Measurements from ENCODE around the gene VAV3.

VAV3 gene

DNA sequence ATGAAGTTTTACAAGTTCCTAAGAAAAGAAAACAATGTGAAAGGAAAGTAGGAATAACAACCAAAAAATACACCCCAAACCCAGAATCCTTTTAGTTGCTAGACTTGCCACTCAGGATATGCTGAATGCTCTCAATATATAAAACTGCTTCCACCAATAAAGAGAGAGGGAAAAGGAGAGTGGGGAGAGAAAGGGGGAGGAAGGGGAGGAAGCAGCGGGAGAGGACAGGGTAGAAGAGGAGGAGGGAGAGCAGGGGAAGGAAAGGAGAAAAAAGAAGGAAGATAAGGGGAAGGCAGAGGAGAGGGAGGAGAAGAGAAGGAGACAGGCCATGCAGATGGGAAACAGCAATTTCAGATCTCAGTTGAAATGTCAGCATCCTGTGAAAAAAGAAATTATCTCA, 198.4 kb downstream of the VAV3 start:
- TF ChIP-seq EZH2phosphoT487 (IDR thresholded peaks at IDR 0.05; ENCODE audit: borderline replicate concordance, low read length): no peak
- TF ChIP-seq, protein P1, sequence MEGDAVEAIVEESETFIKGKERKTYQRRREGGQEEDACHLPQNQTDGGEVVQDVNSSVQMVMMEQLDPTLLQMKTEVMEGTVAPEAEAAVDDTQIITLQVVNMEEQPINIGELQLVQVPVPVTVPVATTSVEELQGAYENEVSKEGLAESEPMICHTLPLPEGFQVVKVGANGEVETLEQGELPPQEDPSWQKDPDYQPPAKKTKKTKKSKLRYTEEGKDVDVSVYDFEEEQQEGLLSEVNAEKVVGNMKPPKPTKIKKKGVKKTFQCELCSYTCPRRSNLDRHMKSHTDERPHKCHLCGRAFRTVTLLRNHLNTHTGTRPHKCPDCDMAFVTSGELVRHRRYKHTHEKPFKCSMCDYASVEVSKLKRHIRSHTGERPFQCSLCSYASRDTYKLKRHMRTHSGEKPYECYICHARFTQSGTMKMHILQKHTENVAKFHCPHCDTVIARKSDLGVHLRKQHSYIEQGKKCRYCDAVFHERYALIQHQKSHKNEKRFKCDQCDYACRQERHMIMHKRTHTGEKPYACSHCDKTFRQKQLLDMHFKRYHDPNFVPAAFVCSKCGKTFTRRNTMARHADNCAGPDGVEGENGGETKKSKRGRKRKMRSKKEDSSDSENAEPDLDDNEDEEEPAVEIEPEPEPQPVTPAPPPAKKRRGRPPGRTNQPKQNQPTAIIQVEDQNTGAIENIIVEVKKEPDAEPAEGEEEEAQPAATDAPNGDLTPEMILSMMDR (IDR thresholded peaks at IDR 0.05; ENCODE audit: low read depth, low read length, poor library complexity, severe bottlenecking): no peak
- no peaks in the 10 kb centered on the region for H3K79me2 ChIP-seq (ENCODE audit: control insufficient read depth, low read length)
- no peaks in the 10 kb centered on the region for H3K9me2 ChIP-seq (replicated peaks; ENCODE audit: control insufficient read depth, low read length)
- H3K9me3 ChIP-seq (ENCODE audit: control insufficient read depth, insufficient read depth, low read length): no peaks in the 10 kb centered on the region
- H3K4me3 ChIP-seq (ENCODE audit: low read length): no peak overlapping the region
- no peak overlapping the region for H3K4me2 ChIP-seq (ENCODE audit: low read length)
- peaks cover 9% of the 10 kb centered on the region for H3K4me1 ChIP-seq (ENCODE audit: control insufficient read depth, low read length)
- H3K27ac ChIP-seq (ENCODE audit: low read depth, low read length): no peak overlapping the region
- no peaks in the 10 kb centered on the region for H3F3A ChIP-seq (ENCODE audit: control insufficient read depth, insufficient read depth)
- H3K36me3 ChIP-seq (ENCODE audit: control insufficient read depth, low read length): no peaks in the 10 kb centered on the region
- H4K20me1 ChIP-seq (ENCODE audit: control insufficient read depth, insufficient read depth, low read depth, low read length): no peaks in the 10 kb centered on the region
- H3K27me3 ChIP-seq (ENCODE audit: control insufficient read depth, low read length): no peaks in the 10 kb centered on the region

DNA sequence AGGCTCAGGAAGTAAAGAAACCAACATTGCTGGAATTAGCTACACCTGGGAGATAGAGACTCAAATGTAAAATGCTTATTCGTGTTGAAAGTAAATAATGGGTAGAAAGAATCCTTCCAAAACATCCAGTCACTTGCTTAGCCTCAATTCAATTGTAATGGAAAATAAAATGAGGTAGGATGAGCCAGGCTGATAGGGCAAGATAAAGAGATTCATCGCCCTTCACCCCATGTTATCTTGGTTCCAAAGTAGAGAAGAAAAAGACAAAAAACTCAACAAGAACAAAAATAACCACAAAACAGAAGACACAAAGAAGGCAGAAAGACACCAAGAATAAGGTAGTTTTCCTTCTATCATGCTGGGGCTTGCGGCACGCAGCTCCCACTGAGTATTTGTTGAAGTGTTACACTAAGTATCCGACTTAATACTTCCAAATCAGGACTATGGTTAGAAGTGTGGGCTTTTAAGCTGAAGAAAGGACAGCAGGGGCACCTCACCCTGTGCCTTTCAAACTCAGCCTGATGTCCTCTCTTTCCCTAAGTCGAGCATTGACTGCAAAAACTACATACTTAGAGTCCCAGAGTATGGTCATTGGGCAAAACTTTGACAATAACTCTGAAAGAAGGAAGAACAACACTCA, 202.1 kb downstream of the VAV3 start:
- Histone ChIP-seq H3K27ac (ENCODE audit: low read depth, low read length) (no peak overlapping the region), H3K79me2 (ENCODE audit: control insufficient read depth, low read length) (no peaks in the 10 kb centered on the region), H3K4me3 (ENCODE audit: low read length) (no peak overlapping the region), H3F3A (ENCODE audit: control insufficient read depth, insufficient read depth) (no peaks in the 10 kb centered on the region), H4K20me1 (ENCODE audit: control insufficient read depth, insufficient read depth, low read depth, low read length) (no peaks in the 10 kb centered on the region), H3K27me3 (ENCODE audit: control insufficient read depth, low read length) (no peaks in the 10 kb centered on the region), H3K36me3 (ENCODE audit: control insufficient read depth, low read length) (no peaks in the 10 kb centered on the region), H3K9me3 (ENCODE audit: control insufficient read depth, insufficient read depth, low read length) (no peaks in the 10 kb centered on the region), H3K4me2 (ENCODE audit: low read length) (no peak overlapping the region), H3K9me2 (replicated peaks; ENCODE audit: control insufficient read depth, low read length) (no peaks in the 10 kb centered on the region), H3K4me1 (ENCODE audit: control insufficient read depth, low read length) (peaks cover 9% of the 10 kb centered on the region)
- TF ChIP-seq EZH2phosphoT487 (IDR thresholded peaks at IDR 0.05; ENCODE audit: borderline replicate concordance, low read length): no peak
- TF ChIP-seq, protein P1 (IDR thresholded peaks at IDR 0.05; ENCODE audit: low read depth, low read length, poor library complexity, severe bottlenecking): no peak

DNA sequence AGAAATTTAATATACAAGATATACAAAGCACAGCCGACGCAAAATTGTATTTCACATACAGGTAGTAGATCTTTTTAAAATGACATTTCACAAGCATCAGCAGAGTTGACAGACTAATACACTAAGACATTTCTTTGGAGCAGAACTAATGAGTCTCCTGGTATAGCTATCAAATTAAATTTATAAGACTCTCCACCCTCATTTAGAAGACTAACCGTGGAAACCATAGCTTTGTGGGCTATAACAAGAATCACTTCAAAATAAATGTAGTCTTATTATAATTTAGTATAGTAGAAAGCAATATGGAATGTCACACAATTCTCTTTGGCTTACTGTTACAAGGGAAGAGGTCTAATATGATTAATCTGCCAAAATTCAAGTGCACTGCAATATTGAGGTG, 204.9 kb downstream of the VAV3 start:
- Histone ChIP-seq H3K79me2 (ENCODE audit: control insufficient read depth, low read length) (no peaks in the 10 kb centered on the region), H3K4me2 (ENCODE audit: low read length) (no peak overlapping the region), H3K4me3 (ENCODE audit: low read length) (no peak overlapping the region), H3K27ac (ENCODE audit: low read depth, low read length) (no peak overlapping the region), H3K27me3 (ENCODE audit: control insufficient read depth, low read length) (no peaks in the 10 kb centered on the region), H3K9me3 (ENCODE audit: control insufficient read depth, insufficient read depth, low read length) (no peaks in the 10 kb centered on the region), H3K9me2 (replicated peaks; ENCODE audit: control insufficient read depth, low read length) (no peaks in the 10 kb centered on the region), H4K20me1 (ENCODE audit: control insufficient read depth, insufficient read depth, low read depth, low read length) (no peaks in the 10 kb centered on the region), H3K36me3 (ENCODE audit: control insufficient read depth, low read length) (no peaks in the 10 kb centered on the region), H3K4me1 (ENCODE audit: control insufficient read depth, low read length) (peaks cover 3% of the 10 kb centered on the region), H3F3A (ENCODE audit: control insufficient read depth, insufficient read depth) (no peaks in the 10 kb centered on the region)
- TF ChIP-seq EZH2phosphoT487 (IDR thresholded peaks at IDR 0.05; ENCODE audit: borderline replicate concordance, low read length): no peak

DNA sequence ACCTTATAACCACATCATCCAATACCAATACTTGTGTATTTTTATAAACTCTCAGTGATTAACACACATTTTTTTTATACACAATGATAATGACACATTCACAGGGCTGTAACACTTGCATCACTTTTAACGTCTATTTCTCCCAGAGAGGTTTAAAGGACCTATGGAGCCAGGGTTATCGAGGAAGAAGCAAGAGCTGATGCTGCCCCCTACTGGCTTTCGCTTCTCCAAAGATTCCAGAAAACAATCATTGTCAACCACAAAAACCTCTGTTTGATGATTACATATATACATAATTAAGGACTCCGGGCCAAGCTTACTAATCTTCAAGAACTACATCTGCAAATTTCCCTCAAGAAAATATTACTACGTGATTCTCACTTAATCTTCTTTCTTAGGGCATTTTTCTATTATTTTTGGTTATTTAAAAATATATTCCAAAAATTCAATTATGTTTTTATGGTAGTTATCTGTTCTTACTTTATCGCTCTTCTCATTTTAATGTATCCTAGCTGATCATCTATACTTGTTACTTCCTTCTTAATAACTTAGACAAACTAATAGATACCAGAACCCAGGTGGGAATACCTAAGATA, 214.5 kb downstream of the VAV3 start:
- Histone ChIP-seq H3K27ac (ENCODE audit: low read depth, low read length) (no peak overlapping the region), H3F3A (ENCODE audit: control insufficient read depth, insufficient read depth) (no peaks in the 10 kb centered on the region), H3K9me2 (replicated peaks; ENCODE audit: control insufficient read depth, low read length) (no peaks in the 10 kb centered on the region), H3K4me2 (ENCODE audit: low read length) (no peak overlapping the region), H4K20me1 (ENCODE audit: control insufficient read depth, insufficient read depth, low read depth, low read length) (no peaks in the 10 kb centered on the region), H3K4me1 (ENCODE audit: control insufficient read depth, low read length) (peaks cover 6% of the 10 kb centered on the region), H3K36me3 (ENCODE audit: control insufficient read depth, low read length) (no peaks in the 10 kb centered on the region), H3K4me3 (ENCODE audit: low read length) (no peak overlapping the region), H3K79me2 (ENCODE audit: control insufficient read depth, low read length) (no peaks in the 10 kb centered on the region), H3K27me3 (ENCODE audit: control insufficient read depth, low read length) (no peaks in the 10 kb centered on the region), H3K9me3 (ENCODE audit: control insufficient read depth, insufficient read depth, low read length) (no peaks in the 10 kb centered on the region)
- TF ChIP-seq EZH2phosphoT487 (IDR thresholded peaks at IDR 0.05; ENCODE audit: borderline replicate concordance, low read length): no peak
- TF ChIP-seq, protein P1 (IDR thresholded peaks at IDR 0.05; ENCODE audit: low read depth, low read length, poor library complexity, severe bottlenecking): peak; percentile 78
